HG03354 (cell line): ENCODE results near the gene GPR132.
"Not testable (repeated sequence)": the region's sequence is repeated elsewhere in the genome, so short reads cannot be mapped to it uniquely, and the experiment has no call there.

Source experiments
- ATAC-seq: cut with Tn5 transposase; IDR thresholded peaks from one replicate; pipeline ENCODE4 v1.9.1; 2021; ENCODE audit warnings: mild to moderate bottlenecking; ENCODE audit not compliant: unreplicated experiment, poor library complexity, severe bottlenecking

Gene GPR132

DNA sequence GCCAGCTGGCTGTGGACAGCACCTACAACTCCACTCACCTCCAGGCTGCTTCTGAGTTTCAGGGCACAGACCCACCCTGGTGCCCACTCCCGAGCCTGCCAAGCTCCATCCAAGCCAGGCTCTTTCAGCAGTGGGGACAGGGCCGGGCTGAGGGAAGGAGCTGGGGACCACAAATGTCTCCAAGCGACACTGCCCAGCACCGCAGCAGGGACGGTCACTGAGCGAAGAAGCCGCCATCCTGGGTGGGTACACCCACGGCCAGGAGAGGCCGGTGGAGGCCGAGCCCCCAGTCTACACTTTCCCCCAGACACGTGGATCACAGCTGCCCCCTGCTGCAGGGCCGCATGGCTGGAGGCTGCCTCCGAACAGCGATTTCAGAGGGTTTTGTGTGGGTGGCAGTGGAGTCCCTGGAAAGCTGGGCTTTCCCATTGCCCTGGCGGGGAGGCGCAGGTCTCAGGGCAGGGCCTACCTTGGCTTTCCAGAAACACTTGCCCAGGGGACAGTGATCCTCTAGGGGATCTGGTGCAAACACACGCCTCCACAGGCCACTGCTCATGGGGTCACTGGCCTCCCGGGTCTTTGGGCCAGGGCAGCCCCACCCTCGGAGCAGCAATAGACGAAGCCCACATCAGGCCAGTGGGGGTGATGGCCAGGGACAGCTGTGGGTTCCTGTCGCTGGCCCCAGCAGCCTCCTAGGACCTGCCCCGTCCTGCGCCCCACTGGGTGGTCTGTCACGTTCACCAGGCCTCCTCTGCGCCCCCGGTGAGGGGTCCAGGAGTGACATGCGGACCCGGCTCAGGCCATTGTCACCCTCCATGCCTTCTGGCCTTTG, 1.2 kb upstream of the GPR132 start:
- no peak for ATAC-seq

DNA sequence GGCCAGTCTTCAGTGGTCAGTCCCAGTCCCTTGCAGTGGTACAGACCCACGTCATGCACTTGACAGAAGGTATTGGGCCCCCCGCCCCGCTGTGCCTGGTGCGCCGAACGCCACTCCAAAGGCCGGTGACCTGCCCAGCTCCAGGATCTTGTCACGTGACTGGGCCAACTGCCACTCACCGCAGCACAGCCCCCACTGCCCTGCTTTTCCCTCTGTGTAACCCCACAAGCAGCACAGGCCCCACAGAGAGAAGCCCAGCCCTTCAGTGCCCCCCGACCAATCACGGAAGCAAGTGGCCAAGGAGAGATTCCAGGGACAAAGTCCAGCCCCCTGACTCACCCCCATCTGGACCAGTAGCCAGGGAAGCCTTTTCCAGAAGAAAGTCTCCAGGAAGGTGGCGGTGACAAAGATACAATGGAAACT, 498 bp downstream of the GPR132 start:
- no peak for ATAC-seq

DNA sequence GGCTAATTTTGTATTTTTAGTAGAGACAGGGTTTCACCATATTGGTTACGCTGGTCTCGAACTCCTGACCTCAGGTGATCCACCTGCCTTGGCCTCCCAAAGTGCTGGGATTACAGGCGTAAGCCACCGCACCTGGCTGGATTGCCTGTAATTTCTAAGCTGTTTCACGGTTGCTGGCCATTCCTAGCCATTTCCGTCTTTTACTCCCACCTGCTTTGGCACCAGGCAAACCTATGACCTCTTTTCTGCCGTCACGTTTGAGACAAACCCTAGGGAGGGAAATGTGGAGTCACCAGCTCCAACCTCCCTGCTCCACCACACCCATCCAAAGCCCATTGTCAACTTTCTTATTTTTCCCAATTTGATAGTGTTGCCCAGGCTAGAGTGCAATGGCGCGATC, 1.2 kb downstream of the GPR132 start:
- ATAC-seq, result no peak

DNA sequence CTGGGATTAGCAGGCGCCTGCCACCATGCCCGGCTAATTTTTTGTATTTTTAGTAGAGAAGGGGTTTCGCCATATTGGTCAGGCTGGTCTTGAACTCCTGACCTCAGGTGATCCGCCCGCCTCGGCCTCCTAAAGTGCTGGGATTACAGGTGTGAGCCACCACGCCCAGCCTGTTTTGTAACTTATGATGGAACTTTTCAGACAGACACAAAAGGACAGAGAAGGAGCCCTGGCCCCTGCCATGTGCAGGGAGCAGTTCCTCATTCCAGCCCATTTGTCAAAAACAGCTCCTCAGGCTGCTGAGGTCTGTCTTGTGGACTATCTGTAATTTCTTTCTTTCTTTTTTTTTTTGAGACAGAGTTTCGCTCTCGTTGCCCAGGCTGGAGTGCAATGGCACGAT, 1.7 kb downstream of the GPR132 start:
- not testable (repeated sequence) for ATAC-seq

DNA sequence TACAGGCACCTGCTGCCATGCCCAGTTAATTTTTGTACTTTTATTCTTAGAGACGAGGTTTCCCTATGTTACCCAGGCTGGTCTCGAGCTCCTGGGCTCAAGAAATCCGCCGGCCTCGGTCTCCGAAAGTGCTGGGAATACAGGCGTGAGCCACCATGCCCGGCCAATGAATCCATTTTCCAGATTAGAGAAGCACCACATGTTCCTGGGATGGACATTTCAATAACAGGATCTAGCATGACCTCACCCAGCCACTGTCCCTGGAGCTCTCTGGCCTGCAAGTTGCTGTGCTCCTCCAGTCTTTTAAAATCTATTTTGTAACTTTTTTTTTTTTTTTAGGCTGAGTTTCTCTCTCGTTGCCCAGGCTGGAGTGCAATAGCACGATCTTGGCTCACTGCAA, 2.2 kb downstream of the GPR132 start:
- no peak for ATAC-seq

DNA sequence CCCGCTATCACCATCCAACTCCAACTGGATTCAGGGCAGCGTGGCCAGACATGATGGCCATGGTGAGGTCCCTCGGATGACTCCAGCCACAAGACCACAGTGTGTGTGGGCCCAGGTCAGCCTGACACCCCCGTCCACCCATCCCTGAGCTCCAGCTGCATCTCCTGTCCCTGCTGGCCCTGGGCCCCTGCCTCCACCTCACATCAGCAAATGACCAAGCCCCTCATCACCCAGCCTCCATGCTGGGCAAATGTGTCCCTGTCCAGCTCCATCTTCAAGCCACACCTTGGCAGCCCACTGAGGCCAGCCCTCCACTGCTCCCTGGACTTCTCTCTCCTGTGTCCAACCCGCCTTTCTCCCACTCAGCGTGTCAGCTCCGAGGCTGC, 3.2 kb downstream of the GPR132 start:
- no peak for ATAC-seq

DNA sequence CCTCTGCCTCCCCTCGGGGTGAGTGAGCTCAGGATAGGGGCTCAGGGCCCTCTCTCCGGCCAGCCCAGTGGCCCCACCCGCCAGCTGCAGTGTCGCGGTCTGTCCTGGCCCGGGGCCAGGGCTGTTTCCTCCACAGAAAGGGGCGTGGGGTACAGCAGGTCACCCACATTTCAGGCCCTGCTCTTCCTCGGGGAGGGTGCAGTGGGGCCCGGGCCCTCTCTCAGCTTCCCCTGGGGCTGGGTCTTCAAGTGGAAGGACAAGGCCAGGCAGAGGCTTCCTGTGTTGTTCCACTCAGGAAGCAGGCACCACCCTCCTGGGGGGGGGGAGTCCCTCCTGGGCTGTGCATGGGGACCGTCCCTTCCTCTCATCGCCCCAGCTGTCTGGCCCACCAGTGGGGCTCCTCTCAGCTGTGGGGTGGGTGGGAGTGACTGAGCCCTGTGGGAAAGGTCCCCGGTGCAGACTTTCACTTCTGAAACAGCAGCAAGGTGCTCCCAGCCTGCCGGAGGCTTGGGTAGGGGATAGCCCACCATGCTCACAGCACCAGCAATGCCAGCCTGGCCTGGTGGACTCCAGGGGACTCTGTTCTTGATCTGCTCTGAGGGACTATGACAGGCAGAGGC, 3.7 kb downstream of the GPR132 start:
- peak; percentile 27 for ATAC-seq

DNA sequence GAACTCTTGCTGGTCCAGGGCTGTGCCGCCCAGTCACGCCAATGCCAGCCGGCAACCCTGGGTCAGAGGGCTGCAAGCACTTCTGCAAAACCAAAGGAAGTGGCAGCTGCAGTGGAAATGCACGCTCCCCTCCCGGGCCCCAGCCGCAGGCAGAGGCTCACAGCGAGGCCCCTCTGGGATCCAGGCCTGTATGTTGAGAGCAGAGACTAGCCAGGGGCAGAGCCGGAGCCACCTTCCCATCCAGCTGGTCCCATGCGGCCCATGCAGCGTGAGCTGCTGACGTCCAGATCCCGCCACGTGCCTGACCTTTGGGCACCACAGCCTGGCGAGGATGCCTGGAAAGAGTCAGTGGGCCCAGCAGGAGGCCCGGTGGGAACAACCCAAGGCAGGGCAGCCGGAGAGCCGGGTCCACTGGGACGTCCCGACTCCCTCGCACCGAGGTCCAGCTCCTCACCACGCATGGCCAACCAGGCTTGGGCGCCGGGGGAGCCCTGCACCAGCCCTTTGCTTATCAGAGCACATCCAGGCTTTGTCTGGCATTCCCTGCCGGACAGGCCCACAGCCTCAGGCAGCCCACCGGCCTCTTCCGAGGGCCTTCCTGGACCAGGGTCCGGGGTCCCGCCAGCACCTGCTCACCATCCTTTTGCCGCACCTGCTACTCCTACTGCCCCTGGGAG, 4.3 kb downstream of the GPR132 start:
- ATAC-seq, result no peak

DNA sequence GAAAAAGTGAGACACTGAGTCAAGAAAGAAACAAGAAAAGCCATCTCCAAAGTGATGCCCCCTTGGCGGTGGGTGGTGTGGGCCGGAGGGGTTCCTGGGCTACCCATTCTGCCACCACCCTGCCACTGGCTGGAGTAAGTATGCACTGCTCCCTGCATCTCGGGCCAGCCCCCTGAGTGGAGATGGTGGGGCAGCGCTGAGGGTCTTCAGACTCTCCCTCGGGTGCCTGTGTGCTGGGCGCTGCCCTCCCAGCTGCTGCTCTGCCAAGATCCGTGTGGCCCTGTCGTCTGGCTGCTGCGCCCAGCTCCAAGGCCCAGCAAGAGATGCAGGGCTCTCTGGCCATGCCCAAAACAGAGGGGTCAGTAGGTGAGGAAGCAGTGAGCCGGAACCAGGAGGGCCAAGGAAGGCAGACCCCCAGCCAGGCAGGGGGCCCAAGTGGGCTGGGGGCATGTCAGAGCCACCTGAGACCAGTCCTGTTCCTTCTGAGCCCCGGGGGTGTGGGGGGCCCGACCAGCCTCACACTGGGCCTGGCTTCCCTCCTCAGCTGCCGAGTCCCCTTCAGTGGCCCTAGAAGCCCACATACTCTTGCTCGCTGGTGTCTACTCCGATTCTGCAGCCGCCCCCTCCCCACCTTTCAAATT, 5.2 kb downstream of the GPR132 start:
- no peak for ATAC-seq

DNA sequence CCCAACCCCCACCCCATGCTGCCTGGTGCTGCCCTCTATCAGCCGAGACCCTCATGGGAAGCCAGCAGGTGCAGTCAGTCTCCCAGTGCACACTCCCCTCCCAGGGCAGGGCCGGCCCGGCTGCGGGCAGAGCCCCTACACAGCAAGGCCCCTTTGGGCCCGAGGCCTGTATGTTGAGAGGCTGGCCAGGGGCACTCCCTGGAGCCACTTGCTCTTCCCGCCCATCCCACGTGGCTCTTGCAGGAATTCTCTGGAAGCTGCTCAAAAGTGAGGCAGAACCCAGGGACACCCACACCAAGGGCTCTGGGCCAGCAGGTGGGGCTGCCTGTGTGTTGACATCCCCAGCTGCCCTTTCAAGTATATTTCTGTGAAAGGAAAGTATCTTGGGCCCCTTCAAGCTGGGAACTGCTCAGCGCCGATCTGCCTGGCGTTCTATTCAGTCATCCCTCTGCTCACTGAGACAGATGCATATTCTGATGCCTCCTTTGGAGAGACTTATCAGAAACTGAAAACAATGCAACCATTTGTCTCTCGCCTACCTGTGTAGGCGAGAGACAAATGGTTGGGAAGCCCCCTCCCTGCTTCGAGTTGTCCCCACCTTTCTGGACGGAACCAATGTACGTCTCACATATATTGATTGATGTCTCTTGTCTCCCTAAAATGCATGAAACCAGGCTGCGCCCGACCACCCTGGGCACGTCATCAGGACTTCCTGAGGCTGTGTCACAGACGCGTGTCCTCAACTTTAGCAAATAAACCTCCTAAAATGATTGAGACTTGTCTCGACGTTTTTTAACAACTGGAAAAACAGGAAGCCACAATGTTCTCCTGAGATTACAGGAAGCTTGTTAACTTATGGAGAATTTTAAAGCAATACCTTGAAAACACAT, 6.0 kb downstream of the GPR132 start:
- ATAC-seq, result no peak

DNA sequence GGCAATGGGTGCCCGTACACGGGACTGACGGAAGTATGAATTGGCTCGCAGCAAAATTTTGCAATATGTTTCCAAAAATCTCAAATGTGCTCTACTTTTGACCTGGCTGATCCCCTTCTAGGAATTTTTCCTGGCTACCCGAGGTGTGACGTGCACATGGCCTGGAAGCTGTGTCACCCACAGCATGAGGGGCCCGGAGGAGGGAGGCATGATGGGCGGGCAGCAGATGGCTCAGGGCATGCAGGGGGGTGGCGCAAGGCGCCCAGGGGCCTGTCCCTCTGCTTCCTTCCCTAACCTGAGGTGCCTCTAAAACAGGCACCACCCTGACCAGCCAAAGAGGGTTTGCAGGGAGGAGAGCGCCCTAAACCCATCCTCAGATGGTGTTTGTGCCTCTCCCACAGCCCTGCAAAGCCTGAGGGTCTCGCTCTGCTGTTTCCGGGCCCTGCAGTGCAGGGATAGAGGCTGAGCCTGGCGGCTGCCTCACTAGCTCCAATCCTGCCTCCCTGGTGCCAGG, 6.7 kb downstream of the GPR132 start:
- no peak for ATAC-seq

DNA sequence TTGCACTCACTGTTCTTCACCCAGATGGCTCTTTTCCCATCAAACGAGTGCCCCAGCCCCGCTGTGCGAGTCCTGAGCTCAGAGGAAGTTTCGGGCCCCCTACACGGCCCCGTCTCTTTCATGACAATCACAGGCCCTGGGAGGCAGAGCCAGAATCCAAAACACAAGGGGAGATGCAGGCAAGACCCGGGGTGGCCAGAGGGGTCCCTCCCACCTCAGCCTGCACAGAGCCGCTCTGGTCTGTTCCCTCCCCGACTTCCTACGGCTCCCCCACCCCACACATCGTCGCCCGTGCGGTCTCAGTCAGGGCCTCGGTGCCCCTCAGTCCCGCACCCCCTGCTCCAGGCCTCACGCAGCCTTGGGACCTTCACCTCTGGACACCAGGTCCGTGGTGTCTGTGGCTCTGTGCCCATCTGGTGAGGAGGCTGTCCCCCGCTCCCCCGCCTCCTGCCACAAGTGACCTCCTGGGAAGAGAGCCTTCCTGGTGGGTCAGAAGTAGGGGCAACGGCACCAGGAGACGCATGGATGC, 8.9 kb downstream of the GPR132 start:
- no peak for ATAC-seq

DNA sequence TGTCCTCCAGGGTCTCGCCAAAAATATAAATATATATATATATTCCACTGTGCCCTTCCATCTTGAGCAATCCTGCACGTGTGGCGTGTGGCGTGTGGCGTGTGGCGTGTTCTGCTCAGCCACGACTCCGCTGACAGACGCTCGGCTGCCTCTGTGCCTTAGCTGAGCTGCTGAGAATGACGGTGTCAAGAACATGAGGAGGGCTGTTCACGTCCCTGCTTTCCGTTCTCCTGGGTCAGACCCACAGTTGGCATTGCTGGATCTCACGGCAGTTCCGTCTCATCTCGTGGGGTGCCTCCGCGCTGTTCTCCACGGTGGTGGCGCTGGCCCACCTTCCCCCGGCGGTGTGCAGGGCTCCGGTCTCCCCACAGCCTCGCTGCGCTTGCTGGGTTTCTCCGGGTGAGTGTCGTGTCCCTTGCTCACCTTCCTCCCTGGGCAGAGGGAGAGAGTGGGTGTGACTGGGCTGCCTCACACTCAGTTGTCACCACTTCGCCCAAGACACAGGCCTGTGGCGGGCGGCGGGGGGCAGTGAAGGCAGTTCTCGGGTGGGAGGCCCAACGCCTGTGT, 9.4 kb downstream of the GPR132 start:
- ATAC-seq, result no peak

DNA sequence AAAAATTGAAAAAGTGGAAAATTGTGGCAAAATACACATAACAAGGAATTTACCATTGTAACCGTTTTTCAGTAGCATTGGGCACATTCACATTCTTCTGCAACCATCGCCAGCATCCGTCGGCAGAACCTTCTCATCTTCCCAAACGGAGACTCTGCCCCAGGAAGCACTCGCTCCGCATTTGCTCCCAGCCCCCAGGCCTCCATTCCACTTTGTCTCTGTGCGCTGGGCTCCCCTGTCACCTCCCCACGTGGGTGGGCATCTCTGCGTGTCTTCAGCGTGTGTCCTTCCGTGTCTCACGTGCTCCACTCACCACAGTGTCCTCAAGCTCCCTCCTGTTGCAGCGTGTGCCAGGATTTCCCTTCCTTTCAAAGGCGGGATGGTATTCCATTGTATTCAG, 9.9 kb downstream of the GPR132 start:
- no peak for ATAC-seq

DNA sequence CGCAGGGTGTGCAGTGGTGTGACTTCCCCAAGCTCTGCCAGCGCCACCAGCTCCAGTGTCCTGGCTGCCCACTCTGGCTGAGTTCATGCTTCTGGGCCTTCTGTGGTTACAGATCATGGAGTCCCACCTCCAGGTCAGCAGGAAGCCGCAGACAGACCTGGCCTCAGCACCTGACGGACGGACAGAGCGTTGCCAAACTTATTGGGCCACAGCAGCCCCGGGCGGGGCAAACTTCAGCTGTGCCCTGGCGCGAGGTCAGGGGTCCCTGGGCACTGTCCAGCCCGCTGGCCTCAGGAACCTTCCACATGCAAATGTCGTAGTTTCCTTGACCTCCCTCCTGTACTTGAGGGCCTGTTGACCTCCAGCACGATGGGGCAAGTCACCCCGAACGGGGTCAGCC, 11.2 kb downstream of the GPR132 start:
- no peak for ATAC-seq

DNA sequence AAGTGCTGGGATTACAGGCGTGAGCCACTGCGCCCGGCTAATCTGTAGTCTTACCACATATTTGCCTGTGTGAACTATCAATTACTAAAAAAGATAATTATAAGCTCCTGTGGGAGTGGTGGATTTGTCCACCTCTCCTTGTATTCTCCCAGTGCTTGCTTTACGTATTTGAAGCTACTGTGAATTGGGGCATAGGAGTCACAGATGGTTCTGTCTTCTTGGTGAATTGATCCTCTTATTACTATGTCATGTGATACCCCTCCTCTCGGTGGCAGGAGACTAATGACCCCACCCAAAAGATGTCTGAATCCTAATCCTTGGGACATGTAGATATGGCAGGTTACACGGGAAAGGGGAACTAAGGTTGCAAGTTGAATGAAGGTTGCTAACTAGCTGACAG, 11.8 kb downstream of the GPR132 start:
- no peak for ATAC-seq

DNA sequence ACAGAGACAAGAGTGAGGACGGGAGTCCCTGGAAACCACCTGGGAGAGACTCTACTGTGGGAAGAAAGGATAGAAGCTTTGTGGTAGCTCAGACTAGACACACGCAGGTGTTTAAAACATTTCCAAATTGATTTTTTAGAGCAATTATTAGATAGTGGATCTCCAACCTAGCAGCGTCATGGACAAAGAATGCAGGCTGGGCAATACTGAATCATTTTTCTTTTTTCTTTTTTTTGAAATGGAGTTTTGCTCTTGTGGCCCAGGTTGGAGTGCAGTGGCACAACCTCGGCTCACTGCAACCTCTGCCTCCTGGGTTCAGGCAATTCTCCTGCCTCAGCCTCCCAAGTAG, 13.1 kb downstream of the GPR132 start:
- no peak for ATAC-seq

DNA sequence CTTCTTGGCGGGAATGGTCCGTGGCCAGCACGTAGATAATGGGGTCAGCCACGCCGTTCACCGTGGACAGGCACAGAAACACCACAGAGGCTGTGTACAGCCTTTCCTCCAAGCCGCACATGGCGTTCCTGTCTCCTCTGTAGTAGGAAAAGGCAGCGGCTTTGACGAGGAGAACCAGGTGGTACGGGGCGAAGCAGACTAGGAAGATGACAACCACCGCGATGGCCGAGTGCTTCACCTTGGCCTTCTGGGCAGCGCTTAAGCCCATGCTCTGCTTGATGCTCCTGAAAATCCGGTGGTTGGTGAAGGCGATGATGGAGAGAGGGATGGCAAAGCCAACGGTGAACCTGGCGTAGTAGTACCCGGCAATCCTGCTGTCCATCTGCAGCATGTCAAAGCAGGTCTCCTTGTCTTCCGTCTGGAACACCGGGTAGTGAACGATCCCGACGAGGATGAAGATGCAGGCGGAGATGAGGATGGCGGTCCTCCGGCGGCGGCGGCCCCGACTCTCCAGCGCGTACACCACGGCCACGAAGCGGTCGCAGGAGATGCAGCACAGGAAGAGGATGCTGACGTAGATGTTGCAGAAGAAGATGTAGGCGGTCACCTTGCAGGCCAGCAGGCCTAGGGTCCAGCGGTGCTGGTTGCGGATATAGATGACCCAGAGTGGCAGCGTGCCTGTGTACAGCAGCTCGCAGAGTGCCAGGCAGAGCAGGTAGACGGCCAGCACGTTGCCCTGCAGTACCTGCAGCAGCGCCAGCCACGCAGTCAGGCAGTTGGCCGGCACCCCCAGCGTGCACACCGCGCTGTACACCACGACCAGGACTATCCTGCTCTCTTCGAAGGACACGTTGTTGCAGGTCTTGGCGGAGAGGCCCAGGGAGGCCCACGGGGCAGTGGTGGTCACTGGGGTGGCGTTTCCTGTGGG, 13.8 kb downstream of the GPR132 start:
- no peak for ATAC-seq
